GM21529 (cell line): ENCODE data around the gene SAMD3.
A peak's percentile ranks its signal among the peaks of the same experiment; 100 is the strongest.
"Not testable (repeated sequence)": the region's sequence is repeated elsewhere in the genome, so short reads cannot be mapped to it uniquely, and the experiment has no call there.

Experiments used
- ATAC-seq: cut with Tn5 transposase; IDR thresholded peaks from one replicate; pipeline ENCODE4 v1.9.1; 2021; ENCODE audit not compliant: unreplicated experiment

The SAMD3 gene, protein sequence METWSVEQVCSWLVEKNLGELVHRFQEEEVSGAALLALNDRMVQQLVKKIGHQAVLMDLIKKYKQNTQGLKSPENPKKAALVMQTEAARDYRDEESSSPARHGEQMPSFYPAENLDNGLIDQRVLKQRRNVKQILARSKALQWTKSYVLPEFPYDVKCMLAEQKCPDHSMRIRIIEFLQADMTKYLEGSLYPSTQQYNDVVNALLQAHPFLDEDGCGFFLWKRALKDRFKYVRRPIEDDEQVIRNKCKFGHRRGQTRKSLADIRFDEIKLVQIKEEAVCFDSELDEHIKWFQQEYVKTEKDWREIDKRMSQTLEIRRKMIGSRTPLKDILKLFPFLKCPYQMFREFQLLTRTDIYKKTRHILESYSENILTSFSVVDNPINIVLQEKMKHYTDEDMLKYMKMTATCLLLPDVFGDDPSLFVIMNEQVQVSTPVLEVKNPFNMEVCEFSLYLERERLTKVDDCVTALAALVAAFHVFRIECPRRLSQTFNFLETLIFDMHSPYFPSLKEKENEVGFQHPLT

DNA sequence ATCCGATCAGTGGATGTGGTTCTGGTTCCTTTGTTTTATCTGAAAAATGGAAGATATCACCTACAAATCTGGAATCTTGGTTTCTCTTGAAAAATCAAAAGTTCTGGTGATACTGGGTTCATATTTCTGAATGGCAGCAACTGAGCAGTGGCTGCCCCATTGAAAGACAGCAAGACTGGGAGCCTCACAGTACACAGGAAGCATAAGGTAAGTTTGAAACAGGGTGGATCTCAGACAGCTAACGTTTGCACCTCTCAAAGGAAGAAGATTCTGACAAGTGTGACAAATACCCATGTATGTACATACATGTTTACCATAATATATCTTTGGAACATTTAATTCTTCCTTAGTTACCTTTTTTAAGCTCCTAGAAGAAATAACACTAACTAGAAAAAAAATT, at the start of gene SAMD3:
Gene SAMD3 (minus strand): TSS at position 177 of the 400 bp plus-strand sequence. CDS start 7,678 bp downstream, outside the sequence.
- no peak for ATAC-seq

DNA sequence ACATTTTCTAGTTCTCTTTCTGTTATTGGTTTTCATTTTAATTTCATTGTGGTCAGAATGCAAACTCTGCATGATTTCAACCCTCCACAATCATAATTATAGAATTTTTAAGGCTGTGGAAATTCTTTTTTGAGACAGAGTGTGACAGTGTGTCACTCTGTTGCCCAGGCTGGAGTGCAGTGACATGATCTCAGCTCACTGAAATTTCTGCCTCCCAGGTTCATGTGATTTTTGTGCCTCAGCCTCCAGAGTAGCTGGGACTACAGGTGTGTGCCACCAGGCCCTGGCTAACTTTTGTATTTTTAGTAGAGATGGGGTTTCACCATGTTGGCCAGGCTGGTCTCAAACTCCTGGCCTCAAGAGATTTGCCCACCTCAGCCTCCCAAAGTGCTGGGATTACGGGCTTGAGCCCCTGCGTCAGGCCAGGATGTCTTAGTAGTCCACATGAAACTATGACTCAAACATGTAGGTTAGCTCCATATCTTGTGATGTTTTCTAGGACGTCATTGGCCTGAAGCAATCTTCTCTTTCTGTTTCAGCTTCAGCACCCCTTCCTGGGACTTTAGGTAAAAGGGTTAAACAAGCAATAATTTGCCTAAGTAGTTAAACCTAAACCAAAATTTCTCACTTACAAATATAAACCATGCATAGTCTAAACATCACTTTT, 47.4 kb upstream of the SAMD3 start:
- ATAC-seq: no peak

DNA sequence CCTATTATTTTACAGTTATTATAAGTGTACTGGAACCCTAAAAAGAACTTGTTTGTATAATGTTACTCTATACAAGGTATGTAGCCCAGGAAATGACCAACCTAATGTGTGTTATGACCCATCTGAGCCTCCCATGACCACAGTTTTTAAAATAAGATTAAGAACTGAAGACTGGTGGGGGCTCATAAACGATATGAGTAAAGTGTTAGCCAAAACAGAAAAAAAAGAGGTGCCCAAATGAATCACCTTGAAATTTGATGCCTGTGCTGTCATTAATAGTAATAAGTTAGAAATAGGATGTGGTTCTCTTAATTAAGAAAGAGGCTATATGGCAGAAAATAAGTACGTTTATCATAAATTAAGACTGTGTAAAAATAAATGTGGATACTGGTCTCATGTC, 42.8 kb upstream of the SAMD3 start:
- not testable (repeated sequence) for ATAC-seq

DNA sequence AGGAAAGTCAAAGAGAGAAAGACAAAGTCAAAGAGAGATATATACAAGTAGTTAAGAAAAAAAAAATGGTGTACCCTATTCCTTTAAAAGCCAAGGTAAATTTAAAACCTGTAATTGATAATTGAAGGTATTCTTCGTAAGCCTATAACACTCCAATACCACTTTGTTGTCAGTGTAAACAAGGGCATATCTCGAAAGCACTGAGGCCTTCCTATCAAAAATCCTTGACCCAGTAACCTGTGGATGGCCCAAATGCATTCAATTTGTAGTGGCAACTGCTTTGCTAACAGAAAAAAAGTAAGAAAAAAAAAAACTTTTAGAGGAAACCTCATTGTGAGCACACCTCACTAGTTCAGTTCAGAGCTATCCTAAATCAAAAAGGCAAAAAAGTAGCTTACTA, 39.3 kb upstream of the SAMD3 start:
- no peak for ATAC-seq

DNA sequence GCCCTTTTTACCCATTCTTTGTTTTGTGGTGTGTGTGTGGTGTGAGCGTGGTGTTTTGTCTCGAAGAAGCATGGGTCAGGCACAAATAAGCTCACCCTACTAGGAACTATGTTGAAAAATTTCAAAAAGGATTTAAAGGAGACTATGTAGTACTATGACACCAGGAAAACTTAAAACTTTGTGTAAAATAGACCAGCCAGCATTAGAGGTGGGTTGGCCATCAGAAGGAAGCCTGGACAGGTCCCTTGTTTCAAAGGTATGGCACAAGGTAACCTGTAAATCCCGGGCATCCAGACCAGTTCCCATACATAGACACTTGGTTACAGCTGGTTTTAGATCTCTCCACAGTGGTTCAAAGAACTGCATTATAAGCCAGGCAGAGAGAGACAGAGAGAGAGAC, 38.8 kb upstream of the SAMD3 start:
- not testable (repeated sequence) for ATAC-seq

DNA sequence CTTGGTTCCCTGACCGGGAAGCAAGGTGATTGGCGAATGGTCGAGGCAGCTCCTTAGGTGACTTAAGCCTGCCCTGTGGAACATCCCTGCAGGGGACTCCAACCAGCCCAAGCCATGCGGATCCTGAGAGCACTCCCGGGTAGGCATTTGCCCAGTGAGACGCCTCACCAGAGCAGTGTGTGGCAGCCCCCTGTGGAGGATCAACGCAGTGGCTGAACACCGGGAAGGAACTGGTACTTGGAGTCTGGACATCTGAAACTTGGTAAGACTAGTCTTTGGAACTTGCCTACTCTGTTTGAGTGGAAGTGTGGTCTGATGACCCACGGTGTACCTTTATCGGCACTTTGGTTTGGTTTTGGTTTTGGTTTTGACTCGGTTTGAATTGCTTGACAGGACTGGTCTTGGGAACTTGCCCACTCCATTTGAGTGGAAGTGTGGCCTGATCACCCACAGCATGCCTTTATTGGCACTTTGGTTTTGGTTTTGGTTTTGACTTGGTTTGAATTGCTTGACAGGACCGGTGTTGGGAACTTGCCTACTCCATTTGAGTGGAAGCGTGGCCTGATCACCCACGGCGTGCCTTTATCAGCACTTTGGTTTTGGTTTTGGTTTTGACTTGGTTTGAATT, 38.0 kb upstream of the SAMD3 start:
- peak; percentile 41 for ATAC-seq

DNA sequence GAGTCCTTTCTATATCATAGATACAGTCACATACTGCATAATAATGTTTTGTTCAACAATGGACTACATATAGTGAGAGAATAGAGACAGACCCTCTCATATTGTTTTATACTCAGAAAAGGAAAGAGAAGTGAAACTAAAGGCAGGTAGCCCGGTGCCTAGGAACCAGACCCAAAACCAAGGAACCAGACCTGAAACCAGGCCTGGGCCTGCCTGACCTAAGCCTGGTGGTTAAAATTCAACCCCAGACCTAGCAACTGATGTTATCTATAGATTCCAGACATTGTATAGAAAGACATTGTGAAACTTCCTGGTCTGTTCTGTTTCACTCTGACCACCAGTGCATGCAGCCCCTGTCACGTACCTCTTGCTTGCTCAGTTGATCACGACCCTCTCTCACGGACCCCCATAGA, 37.3 kb upstream of the SAMD3 start:
- ATAC-seq: peak; percentile 68

DNA sequence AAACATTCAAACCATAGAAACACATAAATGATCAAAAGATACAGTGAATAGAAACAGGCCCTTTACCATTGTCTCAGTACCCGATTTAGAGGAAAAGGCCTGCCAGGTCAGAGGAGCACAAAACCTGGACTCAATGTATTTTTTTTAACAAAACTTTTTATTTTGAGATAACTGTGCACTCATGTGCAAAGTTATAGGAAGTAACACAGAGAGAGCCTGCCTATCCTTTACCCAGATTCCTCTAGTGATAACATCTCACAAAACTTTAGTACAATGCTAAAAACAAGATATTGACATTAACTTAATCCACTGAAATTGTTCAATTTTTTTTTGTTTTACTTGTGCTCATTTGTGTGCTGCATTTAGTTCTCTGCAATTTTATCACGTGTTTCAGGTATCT, 36.8 kb upstream of the SAMD3 start:
- ATAC-seq: peak; percentile 4

DNA sequence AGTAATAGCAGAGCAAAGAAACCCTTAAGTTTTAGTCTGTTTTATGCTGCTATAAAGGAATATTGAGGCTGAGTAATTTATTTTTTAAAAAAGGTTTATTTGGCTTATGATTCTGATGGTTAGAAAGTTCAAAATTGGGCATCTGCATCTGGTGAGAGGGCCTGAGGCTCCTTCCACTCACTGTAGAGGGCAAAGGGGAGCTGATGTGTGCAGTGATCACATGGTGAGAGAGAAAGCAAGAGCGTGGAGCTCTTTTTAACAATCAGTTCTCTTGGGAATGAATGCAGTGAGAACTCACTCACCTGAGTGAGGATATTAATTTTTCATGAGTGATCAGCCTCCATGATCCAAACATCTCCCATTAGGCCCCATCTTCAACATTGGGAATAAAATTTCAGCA, 36.4 kb upstream of the SAMD3 start:
- no peak for ATAC-seq

DNA sequence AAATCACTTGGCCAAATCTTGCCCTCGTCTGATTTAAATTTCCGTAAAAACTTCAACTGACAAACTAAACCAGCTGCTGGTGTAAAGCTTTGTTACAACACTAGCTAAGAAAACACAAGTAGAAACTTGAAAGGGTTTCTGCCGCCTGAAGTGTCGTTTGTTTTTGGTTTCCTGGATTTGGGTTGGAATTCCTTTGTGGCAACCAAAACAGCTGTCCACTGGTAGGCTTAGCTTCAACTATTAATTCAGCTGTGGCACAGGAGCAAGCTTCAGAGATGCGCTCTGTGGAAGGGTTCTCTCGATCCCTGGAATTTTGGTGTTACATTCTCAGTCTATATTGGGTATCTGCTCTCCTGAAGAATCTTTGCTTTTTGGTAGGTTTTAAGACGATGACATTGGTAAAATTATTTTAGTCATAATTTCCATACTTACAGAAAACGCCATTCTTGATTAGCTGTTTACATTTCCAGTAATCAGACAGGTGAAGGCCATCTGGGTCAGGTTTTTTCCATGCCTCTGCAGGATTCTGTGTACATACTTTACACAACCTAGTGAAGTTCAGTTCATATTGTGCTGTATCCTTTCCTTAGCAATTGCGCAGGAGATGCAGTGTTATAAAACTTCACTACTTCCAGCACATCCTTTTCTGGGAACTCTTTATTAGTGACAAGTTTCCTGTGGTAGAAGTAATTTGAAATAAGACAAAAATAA, 29.9 kb upstream of the SAMD3 start:
- no peak for ATAC-seq

DNA sequence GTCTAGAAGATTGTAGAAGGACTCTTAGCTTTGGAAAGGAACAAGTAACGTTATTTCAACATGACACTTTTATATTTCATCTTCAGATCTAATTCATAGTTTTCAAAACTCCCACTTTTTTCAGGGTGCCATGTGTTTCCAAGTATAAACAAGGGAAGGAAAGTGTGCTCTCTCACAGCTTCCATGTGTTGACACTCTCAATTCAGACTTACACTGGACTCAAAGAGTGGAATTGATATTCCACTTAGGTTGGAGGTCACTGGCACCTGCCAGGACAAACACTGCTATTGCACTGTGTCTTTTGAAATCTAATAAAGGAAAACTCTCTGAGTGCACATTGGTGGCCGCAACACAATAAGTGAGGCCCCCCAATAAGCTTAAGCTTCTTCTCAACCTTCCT, 22.5 kb upstream of the SAMD3 start:
- ATAC-seq: no peak

DNA sequence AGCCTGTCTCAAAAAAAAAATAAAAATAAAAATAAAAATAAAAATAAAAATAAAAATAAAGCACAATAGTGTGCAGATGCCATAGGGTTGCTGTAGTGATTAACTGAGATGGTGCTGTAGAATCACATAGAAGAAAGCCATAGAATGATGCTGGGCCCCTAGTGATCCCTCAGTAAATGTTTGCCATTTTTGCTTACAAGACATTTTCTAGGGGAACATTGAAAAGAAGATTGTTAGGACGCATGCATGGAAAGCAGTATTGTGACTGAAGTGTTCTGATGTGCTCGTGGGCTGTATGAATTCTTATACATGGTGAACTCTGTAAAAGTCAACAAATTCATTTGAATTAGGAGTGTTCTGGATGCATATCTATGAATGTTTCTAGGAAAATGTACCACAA, 22.0 kb upstream of the SAMD3 start:
- no peak for ATAC-seq

DNA sequence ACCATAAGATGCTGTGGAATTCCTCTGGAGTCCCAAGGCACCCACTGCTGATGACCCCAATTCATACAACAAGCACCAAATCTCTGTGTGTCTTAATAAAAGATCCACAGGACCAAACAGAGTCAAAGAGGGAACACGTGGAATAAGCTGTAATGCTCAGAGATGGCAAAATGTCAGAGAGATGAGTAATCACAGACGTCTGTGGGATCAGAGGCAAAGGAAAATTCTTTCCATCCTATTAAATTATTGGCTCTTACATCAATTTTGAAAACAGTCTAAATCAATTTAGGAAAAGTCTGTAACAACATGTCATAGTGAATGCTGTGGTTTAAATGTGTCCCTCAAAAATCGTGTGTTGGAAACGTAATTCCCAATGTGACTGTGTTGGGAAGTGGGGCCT, 17.5 kb upstream of the SAMD3 start:
- no peak for ATAC-seq

DNA sequence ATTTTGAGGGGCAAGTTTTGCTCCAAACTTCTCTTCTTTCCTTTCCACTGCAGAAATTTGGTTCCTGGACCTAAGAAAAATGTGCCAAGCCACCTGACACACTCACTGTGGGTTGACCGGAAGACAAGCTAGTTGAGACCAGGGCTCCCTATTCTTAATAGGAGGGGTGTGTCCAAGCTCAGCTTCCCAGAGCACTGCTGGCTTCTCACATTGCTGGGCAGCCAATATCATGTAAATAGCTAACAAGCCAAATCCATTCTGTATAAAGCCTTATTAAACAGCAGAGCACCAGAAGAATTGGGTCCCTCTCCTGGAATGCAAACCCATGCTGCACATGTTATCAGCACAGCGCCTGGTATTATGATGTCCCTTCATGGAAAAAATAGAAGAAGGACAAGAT, 17.0 kb upstream of the SAMD3 start:
- no peak for ATAC-seq

DNA sequence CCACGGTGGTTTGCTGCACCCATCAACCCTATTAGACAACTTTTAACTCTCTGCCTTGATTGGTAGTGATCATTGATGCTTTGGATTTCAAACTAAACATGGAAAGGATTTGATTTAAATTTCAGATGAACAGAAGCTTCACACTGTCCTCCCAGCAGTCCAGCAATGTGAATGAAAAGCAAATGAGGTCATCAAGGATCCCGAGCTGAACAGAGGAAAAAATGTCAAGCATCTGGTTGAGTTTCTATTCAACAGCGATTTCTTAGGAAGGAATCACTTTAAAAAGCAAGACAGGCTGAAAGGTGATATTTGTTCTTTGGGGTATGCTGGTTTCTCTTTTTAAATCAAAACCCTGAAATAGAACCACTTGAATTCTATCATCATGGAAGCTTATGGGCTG, 10.6 kb upstream of the SAMD3 start:
- ATAC-seq: no peak

DNA sequence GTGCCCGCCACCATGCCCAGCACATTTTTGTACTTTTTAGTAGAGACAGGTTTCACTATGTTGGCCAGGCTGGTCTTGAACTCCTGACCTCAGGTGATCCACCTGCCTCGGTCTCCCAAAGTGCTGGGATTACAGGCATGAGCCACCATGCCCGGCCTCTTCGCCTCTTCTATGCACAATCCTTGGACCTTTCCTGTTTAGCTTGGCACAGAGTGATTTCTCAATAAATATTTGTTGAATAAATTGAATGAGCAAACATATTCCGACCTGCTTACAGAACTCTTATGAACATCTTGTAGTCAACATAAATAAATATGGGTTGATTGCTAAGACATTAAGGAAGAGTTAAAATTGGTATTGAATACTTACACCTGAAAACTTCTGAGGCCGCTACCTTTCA, 7.8 kb upstream of the SAMD3 start:
- not testable (repeated sequence) for ATAC-seq

DNA sequence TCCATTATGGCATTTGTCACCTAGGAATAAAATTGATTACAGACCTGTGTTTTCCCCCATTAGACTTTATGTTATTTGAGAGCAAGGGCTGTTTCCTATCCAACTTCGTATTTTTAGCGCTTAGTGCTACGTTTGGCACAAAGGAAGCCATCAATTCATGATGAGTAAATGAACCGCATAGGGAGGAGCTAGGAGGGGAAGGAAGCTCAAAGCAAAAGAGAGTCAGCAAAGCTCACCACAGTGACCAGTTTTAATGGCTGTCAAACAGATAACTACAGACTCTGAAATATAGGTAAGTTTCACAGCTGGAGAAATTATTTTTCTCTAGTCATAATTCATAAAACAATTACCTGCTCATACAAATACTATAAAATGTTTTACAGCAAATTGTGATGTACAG, 6.9 kb upstream of the SAMD3 start:
- ATAC-seq: no peak

DNA sequence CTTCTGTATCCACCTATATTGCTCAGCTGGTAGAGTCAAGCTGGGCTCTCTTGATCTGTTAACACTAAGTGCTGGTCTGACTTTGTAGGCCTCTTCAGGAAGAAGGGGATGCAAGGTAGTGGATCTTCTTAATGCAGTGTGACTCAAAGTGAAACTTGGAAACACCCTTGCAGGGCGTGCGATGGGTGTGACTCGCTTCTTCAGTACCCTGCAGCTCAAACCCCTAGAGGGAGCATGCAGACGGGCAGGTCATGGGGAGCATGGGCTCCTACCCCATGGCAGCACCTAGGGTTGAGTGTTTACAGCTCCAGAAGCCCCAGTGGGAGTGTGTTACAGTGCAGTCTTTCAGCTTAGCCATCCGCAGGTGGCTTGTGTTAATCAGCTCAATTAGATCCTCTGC, 757 bp upstream of the SAMD3 start:
- ATAC-seq: peak; percentile 98

DNA sequence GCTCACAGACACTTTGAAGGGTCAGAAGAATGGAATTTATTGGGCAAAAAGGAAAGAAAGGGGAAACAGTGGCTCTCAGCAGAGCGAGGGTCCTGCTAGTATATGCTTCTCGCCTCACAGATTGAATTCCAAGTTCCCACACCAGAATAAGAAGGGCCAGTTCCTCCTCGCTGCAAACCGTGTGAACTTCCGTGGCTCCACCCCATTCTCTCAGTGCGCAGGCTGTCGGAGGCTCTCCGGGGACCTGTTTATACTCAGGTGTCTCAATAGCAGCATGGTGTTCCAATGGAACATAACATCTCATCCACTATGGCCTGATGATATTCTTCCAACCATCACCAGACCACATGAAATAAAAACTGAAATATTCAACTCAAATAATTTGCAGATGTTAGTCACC, 4.6 kb downstream of the SAMD3 start:
- ATAC-seq: no peak

DNA sequence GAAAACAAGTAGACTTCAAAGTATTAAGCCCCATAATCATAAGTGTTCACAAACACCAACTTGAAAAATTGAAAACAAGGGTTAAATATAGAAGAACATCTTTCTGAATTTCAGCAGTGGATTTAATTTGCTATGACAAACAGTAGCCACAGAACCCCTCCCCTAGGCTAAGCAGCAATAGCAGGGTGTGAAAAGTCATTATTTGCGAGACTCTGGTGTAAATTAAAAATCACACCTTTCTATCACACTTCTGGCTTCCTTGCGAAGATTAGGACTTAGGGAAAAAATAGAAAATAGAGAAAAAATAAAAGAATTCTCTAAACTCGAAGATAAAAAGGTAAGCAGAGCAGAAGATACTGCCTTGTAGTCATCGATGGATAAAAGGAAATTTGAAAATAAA, 6.1 kb downstream of the SAMD3 start:
- no peak for ATAC-seq

DNA sequence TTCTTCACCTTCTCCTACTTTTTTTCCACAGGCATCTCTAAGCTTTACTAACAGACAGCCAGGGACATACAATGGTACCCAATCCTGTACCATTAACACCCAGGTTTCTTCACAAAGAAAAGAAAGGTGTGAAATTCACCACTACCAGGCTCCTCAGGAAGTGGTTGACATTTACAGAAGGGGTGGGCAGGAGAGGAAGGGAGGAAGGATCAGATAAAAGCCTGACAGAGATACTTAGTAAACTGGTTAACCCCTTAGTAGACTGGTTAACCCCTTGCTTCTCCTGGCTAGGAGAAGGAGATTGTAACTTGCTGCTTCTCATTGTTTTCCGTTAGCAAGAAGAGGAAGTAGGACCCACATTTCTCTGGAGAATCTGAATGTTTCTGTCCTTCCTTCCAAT, 7.2 kb downstream of the SAMD3 start:
- no peak for ATAC-seq
